HEK293T (cell line): ENCODE data around the gene CFAP119.

Experiments
- CTCF ChIA-PET: fragments of 350-600 bp; formaldehyde crosslinking; extraction: SDS; loops from one replicate; lab custom pipeline; 2021; ENCODE audit warnings: antibody characterized with exemption, inconsistent platforms; lab: Yijun Ruan, JAX
- POLR2A ChIA-PET: fragments of 350-600 bp; formaldehyde crosslinking; extraction: SDS; loops from one replicate; lab custom pipeline; 2020; ENCODE audit warnings: antibody characterized with exemption, inconsistent platforms; lab: Yijun Ruan, JAX
- DNase-seq: peaks from one replicate; pipeline ENCODE4 v3.0.0; 2012; ENCODE audit warnings: mixed read lengths; ENCODE audit errors: extremely low spot score
- ARNT ChIP-seq: fragments of 450-650 bp; IDR thresholded peaks from 2 replicates; pipeline ENCODE4 v1.6.1; 2017; ENCODE audit warnings: mild to moderate bottlenecking
- BHLHE40 ChIP-seq: fragments of 450-650 bp; IDR thresholded peaks from 2 replicates; pipeline ENCODE4 v1.6.1; 2016; ENCODE audit warnings: mild to moderate bottlenecking, moderate library complexity, borderline replicate concordance
- CTBP1 ChIP-seq: fragments of 450-650 bp; IDR thresholded peaks from 2 replicates; pipeline ENCODE4 v1.6.1; 2016; ENCODE audit warnings: borderline replicate concordance
- ELF4 ChIP-seq: fragments of 450-650 bp; IDR thresholded peaks from 2 replicates; pipeline ENCODE4 v1.6.1; 2017; ENCODE audit warnings: antibody characterized with exemption
- FOXA1 ChIP-seq: fragments of 450-650 bp; IDR thresholded peaks from 2 replicates; pipeline ENCODE4 v1.6.1; 2016; ENCODE audit warnings: mild to moderate bottlenecking
- FOXK2 ChIP-seq: fragments of 450-650 bp; IDR thresholded peaks from 2 replicates; pipeline ENCODE4 v1.6.1; 2016; ENCODE audit warnings: mild to moderate bottlenecking
- FOXM1 ChIP-seq: fragments of 450-650 bp; IDR thresholded peaks from 2 replicates; pipeline ENCODE4 v1.6.1; 2017; ENCODE audit warnings: mild to moderate bottlenecking, borderline replicate concordance
- HDGF ChIP-seq: fragments of 450-650 bp; IDR thresholded peaks from 2 replicates; pipeline ENCODE4 v1.6.1; 2017; ENCODE audit warnings: antibody characterized with exemption, borderline replicate concordance
- L3MBTL2 ChIP-seq: fragments of 450-650 bp; conservative IDR thresholded peaks from 2 replicates; pipeline ENCODE4 v1.6.1; 2016; ENCODE audit warnings: mild to moderate bottlenecking
- LEF1 ChIP-seq: fragments of 450-650 bp; IDR thresholded peaks from 2 replicates; pipeline ENCODE4 v1.6.1; 2017; ENCODE audit warnings: mild to moderate bottlenecking, borderline replicate concordance
- NFRKB ChIP-seq: fragments of 450-650 bp; IDR thresholded peaks from 2 replicates; pipeline ENCODE4 v1.6.1; 2016; ENCODE audit warnings: mild to moderate bottlenecking, moderate library complexity
- PKNOX1 ChIP-seq: fragments of 450-650 bp; IDR thresholded peaks from 2 replicates; pipeline ENCODE4 v1.6.1; 2016
- SUZ12 ChIP-seq: fragments of 450-650 bp; IDR thresholded peaks from 2 replicates; pipeline ENCODE4 v1.6.1; 2016; ENCODE audit warnings: mild to moderate bottlenecking
- TARDBP ChIP-seq: fragments of 450-650 bp; IDR thresholded peaks from 2 replicates; pipeline ENCODE4 v1.6.1; 2016
- ZNF384 ChIP-seq: fragments of 450-650 bp; IDR thresholded peaks from 2 replicates; pipeline ENCODE4 v1.6.1; 2016

The CFAP119 gene

GRCh38 chr16:30741461-30741914 is 20.4 kb downstream of the CFAP119 start:
- TF ChIP-seq NFRKB, result no peak
- TF ChIP-seq SUZ12, result no peak
- no peak for TF ChIP-seq HDGF
- no peak for TF ChIP-seq FOXK2
- ChIA-PET POLR2A (no interaction called here), CTCF (no interaction called here)
- DNase-seq, result no peak

- ChIA-PET POLR2A (no interaction called here), CTCF (interaction anchor here (0.8 kb wide), 1 partner anchor 19 kb away, joined by 3 read pairs; no protein-coding TSS in a partner anchor)
- no peak for DNase-seq
Observed at GRCh38 chr16:30740364-30741251, 21.3 kb downstream of the CFAP119 start.

GRCh38 chr16:30738984-30739951 is 22.6 kb downstream of the CFAP119 start:
- ChIA-PET CTCF (no interaction called here), POLR2A (interaction anchor here (0.9 to 3.5 kb wide), 2 partner anchors 8 to 10 kb away, joined by 3 to 26 read pairs; partner anchors contain the start of gene PHKG2)
- DNase-seq, result no peak
- no peak for TF ChIP-seq CTBP1

More at GRCh38 chr16:30740364-30741251, 21.3 kb downstream of the CFAP119 start:
- TF ChIP-seq LEF1, result no peak
- no peak for TF ChIP-seq FOXM1
- TF ChIP-seq BHLHE40, result no peak

- no peak for TF ChIP-seq FOXA1
- TF ChIP-seq FOXK2, result no peak
- TF ChIP-seq LEF1, result no peak
- TF ChIP-seq ELF4, result no peak
- TF ChIP-seq L3MBTL2, result no peak
- TF ChIP-seq NFRKB, result no peak
- no peak for TF ChIP-seq SUZ12
- TF ChIP-seq FOXM1, result no peak
- no peak for TF ChIP-seq BHLHE40
- ChIA-PET CTCF (no interaction called here), POLR2A (interaction anchor here (0.9 to 3.5 kb wide), 4 partner anchors 9 to 14 kb away, joined by 3 to 26 read pairs (median 4); partner anchors contain the start of gene PHKG2)
- no peak for DNase-seq
Observed at GRCh38 chr16:30737794-30738648, 23.8 kb downstream of the CFAP119 start.

- TF ChIP-seq ARNT, result no peak
- no peak for TF ChIP-seq NFRKB
- no peak for TF ChIP-seq HDGF
- no peak for TF ChIP-seq LEF1
- no peak for TF ChIP-seq BHLHE40
- no peak for TF ChIP-seq ELF4
- no peak for TF ChIP-seq ZNF384
- TF ChIP-seq FOXM1, result no peak
- TF ChIP-seq L3MBTL2, result no peak
- TF ChIP-seq SUZ12, result no peak
- no peak for TF ChIP-seq CTBP1
- TF ChIP-seq TARDBP, result no peak
- no peak for TF ChIP-seq FOXK2
- CTCF ChIA-PET, result no interaction called here
- POLR2A ChIA-PET, result interaction anchor here (1.0 to 3.5 kb wide), 4 partner anchors 9 to 26 kb away, joined by 3 to 26 read pairs (median 6); partner anchors contain the start of gene PHKG2
Observed at GRCh38 chr16:30736995-30737793, 24.7 kb downstream of the CFAP119 start.

GRCh38 chr16:30731411-30731810 is 30.5 kb downstream of the CFAP119 start:
- ChIA-PET CTCF (no interaction called here), POLR2A (interaction anchor here (7.5 kb wide), 1 partner anchor 16 kb away, joined by 43 read pairs; the partner anchor contains the start of gene PHKG2)
- no peak for DNase-seq
- TF ChIP-seq CTBP1 (no peak), ELF4 (no peak), ARNT (no peak), ZNF384 (no peak), NFRKB (no peak), FOXA1 (no peak), L3MBTL2 (no peak), SUZ12 (no peak), PKNOX1 (no peak)

More at GRCh38 chr16:30736995-30737793, 24.7 kb downstream of the CFAP119 start:
- no peak for DNase-seq
